Aorta (tissue), 5 donors: Measurements from ENCODE around the gene SPEN. TPM values are rescaled to one million over a fixed set of nuclear protein-coding genes. Genes with fewer than 3 reads are reported as not detected.
"Not testable (repeated sequence)": the region's sequence is repeated elsewhere in the genome, so short reads cannot be mapped to it uniquely, and the experiment has no call there.

Source experiments
- ATAC-seq: fragments of 200-7000 bp; cut with Tn5 transposase; one replicate; pipeline ENCODE4 v1.9.1; 2022; ENCODE audit warnings: moderate library complexity; ENCODE audit not compliant: low FRiP score
- DNase-seq, 2 donors: peaks; one replicate each; pipeline ENCODE4 v3.0.0-alpha.2; 2020
- H3K27ac ChIP-seq, 2 donors: one replicate each; pipeline ENCODE4 v1.5.1; 2013; ENCODE audit warnings: low read length in 2 of 2, mild to moderate bottlenecking in 2 of 2, moderate library complexity in 2 of 2, control low read depth in 1 of 2, inconsistent platforms in 1 of 2, low read depth in 1 of 2
- H3K27me3 ChIP-seq, 2 donors: one replicate each; pipeline ENCODE4 v1.6.1; 2013; ENCODE audit warnings: control low read depth in 1 of 2, low read length in 1 of 2, mild to moderate bottlenecking in 1 of 2, moderate library complexity in 1 of 2; ENCODE audit not compliant: insufficient read depth in 2 of 2, control insufficient read depth in 1 of 2
- H3K36me3 ChIP-seq, 2 donors: one replicate each; pipeline ENCODE4 v1.6.1; 2013; ENCODE audit warnings: control low read depth in 1 of 2, low read length in 1 of 2, mild to moderate bottlenecking in 1 of 2; ENCODE audit not compliant: insufficient read depth in 2 of 2, control insufficient read depth in 1 of 2
- H3K4me1 ChIP-seq, 2 donors: one replicate each; pipeline ENCODE4 v1.6.1; 2013; ENCODE audit warnings: low read length in 2 of 2, control low read depth in 1 of 2, mild to moderate bottlenecking in 1 of 2, moderate library complexity in 1 of 2; ENCODE audit not compliant: insufficient read depth in 2 of 2, control insufficient read depth in 1 of 2
- H3K4me3 ChIP-seq, 2 donors: one replicate each; pipeline ENCODE4 v1.5.1; 2013; ENCODE audit warnings: low read length in 2 of 2, control low read depth in 1 of 2, mild to moderate bottlenecking in 1 of 2
- H3K9me3 ChIP-seq: one replicate; pipeline ENCODE4 v1.6.1; 2013; ENCODE audit warnings: mild to moderate bottlenecking, low read length; ENCODE audit not compliant: control insufficient read depth
- WGBS, 2 donors: extraction: QIAGEN DNeasy Blood & Tissue Kit; methylation state at CpG; one replicate each; pipeline ENCODE4 v1.1.7; 2013; 5-methylcytosine and 5-hydroxymethylcytosine counted together
- intact Hi-C, 2 donors: fragments of 100-400 bp; cut with DNase I; formaldehyde crosslinking; loops; one replicate each; pipeline versions ENCODE4 v1.14.2 to v1.15.0; 2022
- polyA plus RNA-seq, 2 donors: library from polyadenylated mRNA; stranded (reverse); fragments of 200-250 nt; gene quantifications; one replicate each; pipeline ENCODE4 v1.2.3, GENCODE V29; 2013
- total RNA-seq, 2 donors: library from RNA; stranded (reverse); fragmentation: NEBNext Ultra II Directional; extraction: Animal tissue kit (Norgen Biotek cat#: 25700); gene quantifications; one replicate each; pipeline ENCODE4 v1.2.1, GENCODE V29; 2021
- donor health status: healthy with polysubstance abuse.
- donor health status: Bipolar disorder and iron deficiency.
- donor health status: DM: no; HTN: no; CAD: no.
- donor health status: DM: no; HTN: no; CAD: no.
- donor health status: DM: yes; HTN: yes; CAD: no.

SPEN gene
- total and polyA plus RNA-seq, 4 donors, result 19.8 to 102 (median 51.7) TPM

DNA sequence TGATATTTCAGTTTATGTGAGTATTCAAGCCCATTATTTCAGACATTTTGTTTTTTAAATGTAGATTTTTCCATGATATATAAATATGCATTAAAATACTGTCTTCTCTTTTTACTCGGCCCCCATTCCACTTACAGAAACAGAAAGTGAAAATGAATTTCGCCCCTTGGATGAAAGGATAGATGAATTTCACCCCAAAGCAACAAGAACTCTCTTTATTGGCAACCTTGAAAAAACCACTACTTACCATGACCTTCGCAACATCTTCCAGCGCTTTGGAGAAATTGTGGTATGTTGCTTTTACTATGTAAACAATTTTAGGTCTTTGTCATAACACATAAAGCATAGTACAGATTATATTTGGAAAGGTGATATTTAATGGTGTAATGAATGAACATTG, 68.5 kb downstream of the SPEN start:
- Histone ChIP-seq H3K27me3 (no peaks in the 10 kb centered on the region), H3K27ac (no peak overlapping the region), H3K4me3 (no peak overlapping the region), H3K4me1 (peaks cover 0 to 1% of the 10 kb centered on the region in 2 donors), H3K36me3 (peaks cover 0 to 4% of the 10 kb centered on the region in 2 donors), H3K9me3 (no peaks in the 10 kb centered on the region)
- 82 to 85% methylated on average over 4 of the region's 4 CpGs for WGBS, 2 donors
- DNase-seq (no peak), ATAC-seq (no peak)
- intact Hi-C loops, result no loop called here

DNA sequence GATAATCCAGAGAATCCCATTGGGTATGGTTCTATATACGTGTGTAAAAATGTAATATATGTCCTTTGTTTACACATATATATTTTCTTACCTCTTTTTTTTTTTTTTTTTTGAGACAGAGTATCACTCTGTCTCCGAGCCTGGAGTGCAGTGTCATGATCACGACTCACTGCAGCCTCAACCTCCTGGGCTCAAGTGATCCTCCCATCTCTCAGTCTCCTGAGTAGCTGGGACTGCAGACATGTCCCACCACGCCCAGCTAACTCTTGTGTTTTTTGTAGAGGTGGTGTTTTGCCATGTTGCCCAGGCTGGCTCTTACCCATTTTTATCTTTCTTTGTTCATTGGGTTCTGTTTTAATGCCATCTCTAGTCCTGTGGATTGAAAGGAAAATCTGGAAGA, 68.9 kb downstream of the SPEN start:
- 78 to 82% methylated on average over 4 of the region's 4 CpGs for WGBS, 2 donors
- peaks cover 0 to 3% of the 10 kb centered on the region in 2 donors for H3K36me3 ChIP-seq
- H3K27ac ChIP-seq, result no peak overlapping the region

DNA sequence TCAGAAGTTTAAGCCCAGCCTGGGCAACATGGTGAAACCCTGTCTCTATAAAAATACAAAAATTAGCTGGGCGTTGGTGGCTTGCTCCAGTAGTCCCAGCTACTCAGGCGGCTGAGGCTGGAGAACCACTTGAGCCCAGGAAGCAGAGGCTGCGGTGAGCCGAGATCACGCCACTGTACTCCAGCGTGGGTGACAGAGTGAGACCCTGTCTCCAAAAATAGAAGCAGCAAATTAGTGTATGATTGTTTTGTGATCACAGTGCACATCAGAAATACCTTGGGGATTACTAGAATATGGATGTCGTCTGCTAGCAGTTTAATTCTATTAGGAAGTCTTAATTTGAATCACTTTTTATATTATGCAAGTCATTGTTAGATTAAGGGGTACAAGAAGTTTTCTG, 69.4 kb downstream of the SPEN start:
- no peak overlapping the region for H3K27ac ChIP-seq
- H3K27me3 ChIP-seq, result no peaks in the 10 kb centered on the region
- no peak for DNase-seq
- H3K4me1 ChIP-seq, result no peaks in the 10 kb centered on the region
- peaks cover 0 to 4% of the 10 kb centered on the region in 2 donors for H3K36me3 ChIP-seq
- intact Hi-C loops, result no loop called here
- H3K4me3 ChIP-seq, result no peak overlapping the region
- no peaks in the 10 kb centered on the region for H3K9me3 ChIP-seq
- no peak for ATAC-seq
- WGBS, 2 donors, result 70 to 86% methylated on average over 7 of the region's 7 CpGs

More for the DNA sequence above, 68.9 kb downstream of the SPEN start:
- DNase-seq, result no peak
- Histone ChIP-seq H3K9me3 (no peaks in the 10 kb centered on the region), H3K4me3 (no peak overlapping the region), H3K4me1 (no peaks in the 10 kb centered on the region), H3K27me3 (no peaks in the 10 kb centered on the region)
- no peak for ATAC-seq
- intact Hi-C loops, result no loop called here

DNA sequence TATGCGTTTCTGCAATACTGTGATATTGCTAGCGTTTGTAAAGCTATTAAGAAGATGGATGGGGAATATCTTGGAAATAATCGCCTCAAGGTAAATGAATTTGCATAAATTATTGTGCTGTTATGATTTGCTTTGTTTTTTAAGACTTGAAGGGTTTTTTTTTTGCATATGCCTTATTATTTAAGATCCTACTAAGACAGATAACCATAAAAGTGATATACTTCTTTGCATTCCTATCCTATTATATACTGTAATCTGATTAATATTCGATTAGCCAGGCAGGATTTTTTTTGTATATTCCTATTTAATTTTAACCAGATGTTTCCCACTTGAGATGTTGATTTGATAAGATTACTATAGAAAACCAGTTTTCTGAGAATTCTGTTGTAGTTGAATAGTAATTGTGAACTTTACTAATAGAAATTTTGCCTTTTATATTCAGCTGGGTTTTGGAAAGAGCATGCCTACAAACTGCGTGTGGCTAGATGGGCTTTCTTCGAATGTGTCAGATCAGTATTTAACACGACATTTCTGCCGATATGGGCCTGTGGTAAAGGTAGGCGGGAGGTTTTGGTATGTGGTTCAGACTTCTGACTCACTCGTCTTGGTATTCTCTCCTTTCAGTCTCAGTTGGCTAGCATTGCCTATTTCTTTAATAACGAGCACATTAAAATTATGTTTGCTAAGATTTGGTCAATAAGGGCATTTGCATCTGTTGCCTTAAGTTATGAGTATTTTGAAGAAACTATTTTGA, 71.6 kb downstream of the SPEN start:
- 54 to 58% methylated on average over 11 of the region's 11 CpGs for WGBS, 2 donors
- no peak overlapping the region for H3K4me3 ChIP-seq
- H3K27me3 ChIP-seq, result no peaks in the 10 kb centered on the region
- peaks cover 0 to 4% of the 10 kb centered on the region in 2 donors for H3K36me3 ChIP-seq
- ATAC-seq, result no peak
- H3K27ac ChIP-seq, result no peak overlapping the region
- DNase-seq, result no peak
- no peaks in the 10 kb centered on the region for H3K9me3 ChIP-seq
- intact Hi-C loops, result no loop called here
- H3K4me1 ChIP-seq, result no peaks in the 10 kb centered on the region

DNA sequence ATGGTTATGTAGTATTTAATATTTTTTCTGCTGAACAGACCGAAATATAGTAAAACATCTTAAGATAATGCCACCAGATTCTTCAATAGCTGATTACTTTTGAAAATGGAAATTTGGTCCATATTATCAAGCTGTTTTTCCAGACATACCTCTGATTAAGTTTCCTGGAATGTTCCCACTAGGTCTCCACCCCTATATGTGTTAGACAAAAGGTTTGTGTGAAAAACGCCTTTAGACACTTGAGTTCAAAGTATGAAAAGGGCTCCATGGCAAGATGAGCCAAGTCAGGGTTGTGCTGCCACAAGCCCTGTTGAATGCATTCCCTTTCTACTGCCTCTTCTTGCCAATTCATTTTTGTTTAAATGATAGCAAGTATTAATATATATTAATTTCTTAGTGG, 75.7 kb downstream of the SPEN start:
- ATAC-seq (no peak), DNase-seq (no peak)
- Histone ChIP-seq H3K9me3 (no peaks in the 10 kb centered on the region), H3K27me3 (no peaks in the 10 kb centered on the region), H3K4me3 (no peak overlapping the region), H3K27ac (no peak overlapping the region), H3K4me1 (no peaks in the 10 kb centered on the region), H3K36me3 (peaks cover 4% of the 10 kb centered on the region in 2 donors)
- 62 to 67% methylated on average over 2 of the region's 2 CpGs for WGBS, 2 donors
- intact Hi-C loops, result no loop called here

DNA sequence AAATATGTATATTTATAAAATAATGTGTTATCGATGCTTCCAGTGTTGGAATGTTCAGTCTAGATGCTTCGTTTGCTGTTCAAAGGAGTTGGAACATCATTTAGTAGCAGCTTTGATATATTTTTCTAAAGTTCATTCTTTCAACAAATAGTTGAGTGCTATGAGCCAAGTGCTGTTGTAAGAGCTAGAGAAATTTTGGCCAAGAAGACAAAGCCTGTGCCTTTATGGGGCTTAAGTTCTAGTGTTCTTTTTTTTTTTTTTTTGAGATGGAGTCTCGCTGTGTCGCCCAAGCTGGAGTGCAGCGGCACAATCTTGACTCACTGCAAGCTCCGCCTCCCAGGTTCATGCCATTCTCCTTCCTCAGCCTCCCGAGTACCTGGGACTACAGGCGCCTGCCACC, 78.9 kb downstream of the SPEN start:
- H3K27me3 ChIP-seq, H3K4me3 ChIP-seq, H3K4me1 ChIP-seq, DNase-seq, H3K9me3 ChIP-seq, H3K36me3 ChIP-seq, intact Hi-C loops, H3K27ac ChIP-seq: not testable (repeated sequence)
- WGBS, 2 donors, result 51 to 54% methylated on average over 8 of the region's 8 CpGs
- ATAC-seq, result peak; percentile 57

DNA sequence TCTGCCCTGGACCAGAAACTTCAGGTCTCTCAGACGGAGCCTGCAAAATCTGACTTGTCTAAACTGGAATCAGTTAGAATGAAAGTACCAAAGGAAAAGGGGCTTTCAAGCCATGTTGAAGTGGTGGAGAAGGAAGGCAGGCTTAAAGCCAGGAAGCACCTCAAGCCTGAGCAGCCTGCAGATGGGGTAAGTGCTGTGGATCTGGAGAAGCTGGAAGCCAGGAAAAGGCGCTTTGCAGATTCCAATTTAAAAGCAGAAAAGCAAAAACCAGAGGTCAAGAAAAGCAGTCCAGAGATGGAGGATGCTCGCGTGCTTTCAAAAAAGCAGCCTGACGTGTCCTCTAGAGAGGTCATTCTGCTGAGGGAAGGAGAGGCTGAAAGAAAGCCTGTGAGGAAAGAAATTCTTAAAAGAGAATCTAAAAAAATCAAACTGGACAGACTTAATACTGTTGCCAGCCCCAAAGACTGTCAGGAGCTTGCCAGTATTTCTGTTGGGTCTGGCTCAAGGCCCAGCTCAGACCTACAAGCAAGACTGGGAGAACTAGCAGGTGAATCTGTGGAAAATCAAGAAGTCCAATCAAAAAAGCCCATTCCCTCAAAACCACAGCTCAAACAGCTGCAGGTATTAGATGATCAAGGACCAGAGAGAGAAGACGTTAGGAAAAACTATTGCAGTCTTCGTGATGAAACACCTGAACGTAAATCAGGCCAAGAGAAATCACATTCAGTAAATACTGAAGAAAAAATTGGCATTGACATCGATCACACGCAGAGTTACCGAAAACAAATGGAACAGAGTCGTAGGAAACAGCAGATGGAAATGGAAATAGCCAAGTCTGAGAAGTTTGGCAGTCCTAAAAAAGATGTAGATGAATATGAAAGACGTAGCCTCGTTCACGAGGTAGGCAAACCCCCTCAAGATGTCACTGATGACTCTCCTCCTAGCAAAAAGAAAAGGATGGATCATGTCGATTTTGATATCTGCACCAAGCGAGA, 81.8 kb downstream of the SPEN start:
- peaks cover 0 to 2% of the 10 kb centered on the region in 2 donors for H3K4me1 ChIP-seq
- H3K4me3 ChIP-seq, result no peak overlapping the region
- peaks cover 7 to 9% of the 10 kb centered on the region in 2 donors for H3K36me3 ChIP-seq
- peak overlapping the region in 1 of 2 donors; percentile 43 for H3K27ac ChIP-seq
- H3K9me3 ChIP-seq, result no peaks in the 10 kb centered on the region
- intact Hi-C loops, result no loop called here
- WGBS, 2 donors, result 39 to 41% methylated on average over 17 of the region's 17 CpGs
- DNase-seq (no peak), ATAC-seq (no peak)
- H3K27me3 ChIP-seq, result no peaks in the 10 kb centered on the region

DNA sequence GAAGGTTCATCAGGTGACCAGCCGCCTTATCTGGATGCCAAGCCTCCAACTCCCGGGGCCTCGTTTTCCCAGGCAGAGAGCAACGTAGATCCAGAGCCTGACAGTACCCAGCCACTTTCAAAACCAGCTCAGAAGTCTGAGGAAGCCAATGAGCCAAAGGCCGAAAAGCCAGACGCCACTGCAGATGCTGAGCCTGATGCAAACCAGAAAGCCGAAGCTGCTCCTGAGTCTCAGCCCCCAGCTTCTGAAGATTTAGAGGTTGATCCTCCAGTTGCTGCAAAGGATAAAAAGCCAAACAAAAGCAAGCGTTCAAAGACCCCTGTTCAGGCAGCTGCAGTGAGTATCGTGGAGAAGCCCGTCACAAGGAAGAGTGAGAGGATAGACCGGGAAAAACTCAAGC, 83.9 kb downstream of the SPEN start:
- Histone ChIP-seq H3K27ac (no peak overlapping the region), H3K4me1 (peaks cover 0 to 2% of the 10 kb centered on the region in 2 donors), H3K9me3 (no peaks in the 10 kb centered on the region), H3K27me3 (no peaks in the 10 kb centered on the region), H3K36me3 (peaks cover 3 to 13% of the 10 kb centered on the region in 2 donors), H3K4me3 (no peak overlapping the region)
- ATAC-seq (no peak), DNase-seq (no peak)
- 91 to 92% methylated on average over 11 of the region's 11 CpGs for WGBS, 2 donors
- intact Hi-C loops, result no loop called here
